Measurements from ENCODE around the gene CASP3.

The CASP3 gene

DNA sequence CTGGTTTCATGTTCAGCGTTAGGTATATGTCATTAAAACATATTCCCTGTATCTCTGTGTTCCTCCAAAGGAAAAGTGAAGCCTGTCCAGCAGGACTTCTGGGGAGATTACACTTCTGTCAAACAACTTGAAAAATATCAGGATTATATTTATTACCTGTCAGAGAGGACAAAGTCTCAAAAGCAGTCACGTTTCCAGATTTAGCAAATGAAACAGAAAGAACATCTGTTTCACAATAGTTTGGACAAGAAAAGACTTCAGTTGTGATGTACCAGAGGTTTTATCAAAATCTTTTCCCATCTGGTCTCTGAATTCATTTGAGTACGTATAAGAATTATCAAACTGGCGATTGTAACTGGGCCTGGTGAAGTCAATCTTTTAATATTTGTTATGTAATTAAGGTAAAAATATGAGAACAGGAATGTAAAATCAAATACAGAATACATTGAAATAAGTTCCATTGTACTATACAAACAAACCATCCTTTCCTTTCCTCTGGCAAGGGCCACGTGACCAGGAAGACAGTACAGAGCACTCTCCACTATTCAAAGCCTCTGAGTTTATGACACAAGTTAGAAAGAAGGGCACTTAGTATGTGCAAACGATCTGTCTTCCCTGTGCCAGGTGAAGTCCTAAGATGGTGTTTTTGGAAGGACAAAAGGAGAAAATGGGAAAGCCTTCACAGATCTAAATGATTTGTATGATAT is 3.2 kb downstream of the CASP3 start:
- no peak overlapping the region for H3K4me3 ChIP-seq (ENCODE audit: low read depth, low read length)

DNA sequence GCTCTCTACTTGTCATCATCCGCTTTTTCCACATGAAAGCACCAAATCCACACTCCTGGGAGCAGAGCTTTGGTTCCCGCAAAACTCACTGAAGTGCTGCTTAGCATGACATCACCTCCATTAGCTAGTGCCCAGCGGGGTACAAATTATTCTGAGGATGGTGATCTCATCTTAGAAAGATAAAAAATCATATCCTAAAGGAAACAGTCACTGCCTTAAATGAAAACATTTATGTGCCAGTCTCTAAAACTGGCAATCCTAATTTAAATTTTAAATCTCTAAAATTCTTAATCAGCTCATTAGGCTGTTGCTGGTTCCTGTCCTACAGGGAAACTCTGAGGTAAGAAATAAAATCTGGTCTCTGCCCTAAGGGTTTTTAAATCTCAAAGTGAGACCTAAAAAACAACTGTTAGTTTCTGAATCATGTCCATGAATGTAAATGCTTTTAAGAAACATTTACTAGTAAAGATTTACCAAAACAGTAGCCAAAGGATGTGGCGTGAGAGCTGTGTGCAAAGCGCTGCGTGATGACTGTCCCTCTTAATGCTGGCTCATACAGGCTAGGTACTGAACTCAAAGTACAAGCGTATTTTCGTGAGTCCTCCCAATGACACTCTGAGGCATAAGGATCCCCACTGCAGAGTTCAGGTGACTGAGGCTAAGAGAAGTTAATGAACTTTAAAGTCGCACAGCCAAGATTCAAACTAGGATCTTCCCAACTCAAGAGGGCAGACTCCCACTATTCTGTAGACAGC is 4.5 kb downstream of the CASP3 start:
- Histone ChIP-seq H3K27ac (no peak overlapping the region), H3K27me3 (ENCODE audit: insufficient read depth, low read depth, severe bottlenecking) (no peaks in the 10 kb centered on the region), H3K9me3 (ENCODE audit: severe bottlenecking) (no peaks in the 10 kb centered on the region), H3K36me3 (peaks cover 19% of the 10 kb centered on the region), H3K4me3 (ENCODE audit: low read depth, low read length) (no peak overlapping the region)
- no peak for DNase-seq
- TF ChIP-seq, protein P1, sequence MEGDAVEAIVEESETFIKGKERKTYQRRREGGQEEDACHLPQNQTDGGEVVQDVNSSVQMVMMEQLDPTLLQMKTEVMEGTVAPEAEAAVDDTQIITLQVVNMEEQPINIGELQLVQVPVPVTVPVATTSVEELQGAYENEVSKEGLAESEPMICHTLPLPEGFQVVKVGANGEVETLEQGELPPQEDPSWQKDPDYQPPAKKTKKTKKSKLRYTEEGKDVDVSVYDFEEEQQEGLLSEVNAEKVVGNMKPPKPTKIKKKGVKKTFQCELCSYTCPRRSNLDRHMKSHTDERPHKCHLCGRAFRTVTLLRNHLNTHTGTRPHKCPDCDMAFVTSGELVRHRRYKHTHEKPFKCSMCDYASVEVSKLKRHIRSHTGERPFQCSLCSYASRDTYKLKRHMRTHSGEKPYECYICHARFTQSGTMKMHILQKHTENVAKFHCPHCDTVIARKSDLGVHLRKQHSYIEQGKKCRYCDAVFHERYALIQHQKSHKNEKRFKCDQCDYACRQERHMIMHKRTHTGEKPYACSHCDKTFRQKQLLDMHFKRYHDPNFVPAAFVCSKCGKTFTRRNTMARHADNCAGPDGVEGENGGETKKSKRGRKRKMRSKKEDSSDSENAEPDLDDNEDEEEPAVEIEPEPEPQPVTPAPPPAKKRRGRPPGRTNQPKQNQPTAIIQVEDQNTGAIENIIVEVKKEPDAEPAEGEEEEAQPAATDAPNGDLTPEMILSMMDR (IDR thresholded peaks at IDR 0.05; ENCODE audit: low read depth, low read length): no peak

More for the DNA sequence above, 3.2 kb downstream of the CASP3 start:
- peaks cover 21% of the 10 kb centered on the region for H3K36me3 ChIP-seq
- no peaks in the 10 kb centered on the region for H3K27me3 ChIP-seq (ENCODE audit: insufficient read depth, low read depth, severe bottlenecking)
- DNase-seq: no peak
- H3K27ac ChIP-seq: no peak overlapping the region
- TF ChIP-seq, protein P1 (IDR thresholded peaks at IDR 0.05; ENCODE audit: low read depth, low read length): no peak
- no peaks in the 10 kb centered on the region for H3K9me3 ChIP-seq (ENCODE audit: severe bottlenecking)

DNA sequence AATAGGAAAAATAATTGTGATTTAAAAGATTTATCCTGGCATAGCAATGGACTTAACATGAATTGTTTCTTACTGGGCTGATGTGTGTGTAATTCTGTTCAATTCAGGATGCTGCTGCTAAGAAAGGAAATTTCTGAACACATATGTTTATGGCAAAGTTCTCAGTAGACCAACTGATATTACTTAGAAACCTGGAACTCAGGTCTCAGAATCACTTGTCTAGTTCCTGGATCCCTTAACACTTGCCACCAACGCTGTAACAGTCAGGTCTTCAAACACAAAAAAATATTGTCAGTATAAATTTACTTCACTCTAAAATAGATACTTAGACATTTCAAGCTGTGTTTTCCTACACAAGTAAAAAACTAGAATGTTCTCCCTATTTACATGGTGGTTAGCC is 5.5 kb downstream of the CASP3 start:
- peaks cover 18% of the 10 kb centered on the region for H3K36me3 ChIP-seq
- H3K27me3 ChIP-seq (ENCODE audit: insufficient read depth, low read depth, severe bottlenecking): no peaks in the 10 kb centered on the region
- H3K4me3 ChIP-seq (ENCODE audit: low read depth, low read length): no peak overlapping the region
- no peaks in the 10 kb centered on the region for H3K9me3 ChIP-seq (ENCODE audit: severe bottlenecking)
- H3K27ac ChIP-seq: no peak overlapping the region
- TF ChIP-seq, protein P1 (IDR thresholded peaks at IDR 0.05; ENCODE audit: low read depth, low read length): no peak
- DNase-seq: no peak

DNA sequence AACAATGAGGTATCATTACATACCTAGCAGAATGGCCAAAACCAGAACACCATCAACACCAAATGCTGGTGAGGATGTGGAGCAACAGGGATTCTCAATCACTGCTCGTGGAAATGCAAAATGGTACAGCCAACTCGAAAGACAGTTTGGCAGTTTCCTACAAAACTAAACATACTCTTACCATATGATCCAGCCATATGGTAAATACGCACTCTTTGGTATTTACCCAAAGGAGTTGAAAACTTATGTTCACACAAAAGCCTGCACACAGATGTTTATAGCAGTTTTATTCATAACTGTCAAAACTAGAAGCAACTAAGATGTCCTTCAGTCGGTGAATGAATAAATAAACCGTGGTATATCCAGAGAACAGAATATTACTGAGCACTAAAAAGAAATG is 7.8 kb downstream of the CASP3 start:
- H3K27me3 ChIP-seq (ENCODE audit: insufficient read depth, low read depth, severe bottlenecking): no peaks in the 10 kb centered on the region
- no peaks in the 10 kb centered on the region for H3K9me3 ChIP-seq (ENCODE audit: severe bottlenecking)
- H3K27ac ChIP-seq: no peak overlapping the region
- no peak for DNase-seq
- peaks cover 30% of the 10 kb centered on the region for H3K36me3 ChIP-seq
- H3K4me3 ChIP-seq (ENCODE audit: low read depth, low read length): no peak overlapping the region
- TF ChIP-seq, protein P1 (IDR thresholded peaks at IDR 0.05; ENCODE audit: low read depth, low read length): no peak

DNA sequence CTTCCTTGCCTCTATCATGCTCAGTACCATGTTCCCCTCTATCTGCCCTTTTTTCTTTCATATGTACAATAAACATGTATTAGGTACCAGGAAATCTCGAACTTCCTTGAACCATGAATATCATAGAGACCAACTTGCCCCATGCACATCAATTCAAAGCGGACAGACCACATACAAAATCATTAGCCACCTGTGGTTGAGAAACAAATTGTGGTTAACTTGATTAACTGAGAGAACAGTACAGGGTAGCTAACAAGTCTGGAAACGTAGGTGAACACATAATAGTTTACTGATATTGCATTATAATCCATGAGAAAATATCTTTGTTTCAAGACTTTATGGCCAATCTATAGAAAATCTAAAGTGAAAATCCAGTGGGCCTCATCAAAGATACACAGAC is 8.2 kb downstream of the CASP3 start:
- Histone ChIP-seq H3K4me3 (ENCODE audit: low read depth, low read length) (no peak overlapping the region), H3K27ac (no peak overlapping the region), H3K36me3 (peaks cover 32% of the 10 kb centered on the region), H3K9me3 (ENCODE audit: severe bottlenecking) (no peaks in the 10 kb centered on the region), H3K27me3 (ENCODE audit: insufficient read depth, low read depth, severe bottlenecking) (no peaks in the 10 kb centered on the region)
- DNase-seq: no peak
- TF ChIP-seq, protein P1 (IDR thresholded peaks at IDR 0.05; ENCODE audit: low read depth, low read length): no peak
